ENCODE data around the gene NPY. TPM values are rescaled to one million over a fixed set of nuclear protein-coding genes. Genes with fewer than 3 reads are reported as not detected.

NPY gene
- total and polyA plus RNA-seq, 2 of the 8 experiments (the other 6 are each of a cell fraction or from before 2014, with no cell fraction given): 1.2 to 1.7 TPM

DNA sequence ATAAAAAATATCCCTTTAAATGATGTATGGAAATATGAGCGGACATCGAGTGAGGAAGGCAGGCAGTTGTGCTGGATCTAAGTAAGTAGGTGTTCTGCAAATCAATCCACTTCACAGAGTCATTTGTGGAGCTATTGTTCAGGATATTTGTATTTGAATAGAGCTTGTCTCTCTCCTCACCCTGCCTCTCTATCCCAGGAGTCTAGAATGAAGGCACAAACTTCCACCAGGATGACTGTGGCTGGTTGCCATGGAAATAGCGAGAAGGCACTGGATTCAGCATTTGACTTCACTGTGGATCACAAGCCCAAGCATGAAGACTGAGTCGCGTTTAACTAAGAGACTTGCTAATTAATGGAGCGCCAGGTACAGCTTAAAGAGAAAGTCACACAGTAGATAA lies 53.2 kb downstream of the NPY start:
- Histone ChIP-seq H3K9me3 (ENCODE audit: insufficient read depth in 2 of 2, low read depth in 1 of 2, low read length in 1 of 2) (no peaks in the 10 kb centered on the region; a peak in 1 of 4 replicates), H3K14ac (ENCODE audit: insufficient read length) (no peak overlapping the region), H3K79me2 (ENCODE audit: control insufficient read depth in 1 of 2, insufficient read depth in 2 of 2, low read length in 2 of 2) (no peaks in the 10 kb centered on the region), H3K27ac (ENCODE audit: low read depth, low read length) (no peak overlapping the region), H2BK120ac (replicated peaks; ENCODE audit: low read depth, low read length) (no peak overlapping the region), H3K23me2 (ENCODE audit: low read depth, low read length) (no peaks in the 10 kb centered on the region; the same call in 1 of the 2 replicates), H3K4me3 (ENCODE audit: extremely low read depth in 1 of 4, insufficient read depth in 2 of 4, low read depth in 3 of 4, low read length in 4 of 4) (peak overlapping the region in 1 of 4 experiments; percentile 36; a peak in 2 of 8 replicates), H2BK20ac (ENCODE audit: low read length) (no peak overlapping the region), H2BK15ac (ENCODE audit: low read length) (no peak overlapping the region), H4K5ac (ENCODE audit: insufficient read length, low read depth, low read length) (no peak overlapping the region), H2AFZ (ENCODE audit: low read length) (no peak overlapping the region), H3K18ac (ENCODE audit: extremely low read depth, low read length) (no peak overlapping the region), H2BK5ac (ENCODE audit: low read depth, low read length) (no peak overlapping the region), H3K23ac (ENCODE audit: insufficient read length) (no peak overlapping the region), H3K36me3 (ENCODE audit: control insufficient read depth in 2 of 4, insufficient read depth in 4 of 4, low read length in 3 of 4) (0 out of 8 replicates have a peak, but pooled peaks cover 0 to 4% (median 0%) of the 10 kb centered on the region in 4 experiments), H2AK5ac (ENCODE audit: low read depth, low read length) (no peak overlapping the region), H3K4me1 (replicated peaks in 1 of 4; ENCODE audit: control insufficient read depth in 3 of 4, insufficient read depth in 4 of 4, low read length in 3 of 4) (peaks cover 1 to 26% (median 17%) of the 10 kb centered on the region in 4 experiments; a peak in 6 of 7 replicates), H2BK12ac (ENCODE audit: low read depth, low read length) (no peak overlapping the region), H3K4ac (replicated peaks; ENCODE audit: insufficient read length, low read depth, low read length) (no peak overlapping the region), H3K56ac (replicated peaks; ENCODE audit: insufficient read length, low read depth, low read length) (no peak overlapping the region), H3K4me2 (ENCODE audit: insufficient read depth in 1 of 2, low read depth in 2 of 2, low read length in 2 of 2) (peak overlapping the region; percentile 47 to 60), H4K91ac (replicated peaks; ENCODE audit: insufficient read length, low read length) (no peak overlapping the region), H4K20me1 (replicated peaks in 1 of 2; ENCODE audit: control insufficient read depth in 1 of 2, insufficient read depth in 2 of 2, low read length in 2 of 2) (no peaks in the 10 kb centered on the region), H3K9ac (replicated peaks in 1 of 4; ENCODE audit: extremely low read depth in 1 of 4, low read depth in 3 of 4, low read length in 3 of 4) (no peak overlapping the region), H4K8ac (ENCODE audit: extremely low read depth, insufficient read depth, low read length) (no peak overlapping the region), H3K27me3 (replicated peaks in 1 of 4; ENCODE audit: control insufficient read depth in 3 of 4, extremely low read depth in 1 of 4, insufficient read depth in 3 of 4, low read length in 3 of 4) (peaks cover 0 to 13% (median 6%) of the 10 kb centered on the region in 4 experiments; a peak in 6 of 7 replicates), H3K79me1 (ENCODE audit: low read depth, low read length) (no peaks in the 10 kb centered on the region; the same call in 1 of the 2 replicates)
- WGBS, 2 experiments (ENCODE audit: extremely low coverage in 1 of 2, insufficient coverage in 1 of 2, insufficient read length in 1 of 2, insufficient replicate concordance in 2 of 2, low coverage in 1 of 2, low lambda C conversion rate in 2 of 2, missing lambda C conversion rate in 1 of 2): 6% methylated on average over 6 of the region's 6 CpGs; no CpG with 5 or more reads in 1 of the 2 experiments
- TF ChIP-seq RNF2 (IDR thresholded peaks at IDR 0.05; ENCODE audit: borderline replicate concordance, low read depth, low read length, missing control alignments, poor library complexity, severe bottlenecking): no peak
- no peak for TF ChIP-seq SAP30 (IDR thresholded peaks at IDR 0.05; ENCODE audit: insufficient read depth, insufficient replicate concordance, low read length)
- peak in 1 of 2 experiments; percentile 51; a peak in 1 of 4 replicates for TF ChIP-seq HDAC2 (IDR thresholded peaks at IDR 0.05; ENCODE audit: borderline replicate concordance in 1 of 2, low read depth in 2 of 2, low read length in 2 of 2)
- peak; percentile 48 for TF ChIP-seq NANOG (IDR thresholded peaks at IDR 0.05; ENCODE audit: insufficient read depth, low read depth, low read length, poor library complexity, severe bottlenecking)
- peak in 1 of 2 experiments; percentile 44 for DNase-seq (ENCODE audit: low read depth in 1 of 2, low spot score in 2 of 2)
- FAIRE-seq: peak; percentile 81
- ChIA-PET POLR2A (ENCODE audit: partially characterized antibody) (interaction anchor here (0.8 to 1.5 kb wide), 7 partner anchors 9 to 57 kb away, joined by 3 to 8 read pairs (median 4); no protein-coding TSS in a partner anchor), CTCF (ENCODE audit: partially characterized antibody) (interaction anchor here (1.0 to 5.1 kb wide), 6 partner anchors 9 to 379 kb away, joined by 4 to 38 read pairs (median 4); no protein-coding TSS in a partner anchor)

Measured in H1 (cell line).